M059J (cell line): ENCODE results near the gene OR5M8. TPM values are rescaled to one million over a fixed set of nuclear protein-coding genes. Genes with fewer than 3 reads are reported as not detected.

ENCODE experiments used
- DNase-seq: peaks from one replicate; pipeline ENCODE4 v3.0.0-alpha.2; 2012; ENCODE audit warnings: low read depth
- total RNA-seq: library from RNA; depleted of rRNA; stranded (reverse); fragments of >200 nt; shearing (Covaris generic); gene quantifications from 2 replicates; pipeline ENCODE4 v1.2.3, GENCODE V29; 2014; rRNA removed

The OR5M8 gene
- total RNA-seq = not detected in 2 replicates

- DNase-seq = no peak
These were observed at the start of gene OR5M8 for GRCh38 chr11:56491270-56491669. Gene OR5M8 (minus strand): TSS chr11:56491370. CDS start chr11:56491370, 0 bp downstream.

- DNase-seq = no peak
These were observed 42.0 kb upstream of the OR5M8 start for GRCh38 chr11:56533054-56533740.

- no peak for DNase-seq
These were observed 40.7 kb upstream of the OR5M8 start for GRCh38 chr11:56531856-56532255.

GRCh38 chr11:56522008-56522407 is 30.8 kb upstream of the OR5M8 start:
- DNase-seq = no peak

DNA sequence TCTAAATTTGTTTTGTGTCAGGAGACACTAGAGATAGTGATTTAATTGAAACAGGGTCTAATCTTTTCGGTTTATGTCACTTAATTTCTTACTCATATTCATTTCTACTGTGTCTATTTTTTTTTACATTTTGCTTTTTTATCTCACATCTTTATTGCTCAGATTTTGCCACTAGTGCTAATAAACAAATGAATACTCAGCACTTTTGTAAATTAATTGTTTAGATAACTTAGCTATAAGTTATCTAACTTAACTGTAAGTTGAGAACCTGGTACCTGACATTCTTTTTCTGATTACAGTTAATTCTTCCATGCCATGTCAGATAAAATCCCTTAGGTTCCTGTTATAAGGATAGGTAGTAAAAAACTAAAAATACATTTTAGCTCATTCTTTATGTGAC is 22.1 kb upstream of the OR5M8 start:
- DNase-seq = no peak

GRCh38 chr11:56509439-56509838 is 18.3 kb upstream of the OR5M8 start:
- DNase-seq = no peak

- DNase-seq = no peak
These were observed 5.8 kb upstream of the OR5M8 start for GRCh38 chr11:56497010-56497409.

- no peak for DNase-seq
These were observed 3.9 kb upstream of the OR5M8 start for GRCh38 chr11:56495117-56495516.

DNA sequence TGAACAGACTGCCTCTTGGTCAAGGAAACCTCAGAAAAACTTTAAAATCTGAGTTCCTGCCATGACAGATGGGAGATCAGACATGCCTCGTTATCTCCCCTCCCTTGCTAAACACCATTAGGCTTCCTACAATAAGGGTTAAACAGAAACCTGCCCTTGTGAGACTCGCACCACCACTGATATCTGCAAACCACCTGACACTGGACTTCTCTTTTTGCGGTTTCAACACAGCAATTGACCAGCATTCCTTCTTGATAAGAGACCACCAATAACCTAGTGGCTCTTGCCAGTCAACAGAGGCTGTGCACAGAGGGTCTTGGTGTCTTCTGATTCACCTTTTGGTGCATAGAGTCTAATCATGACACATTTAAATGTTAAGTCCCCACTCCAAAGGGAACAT is 4.4 kb downstream of the OR5M8 start:
- DNase-seq = no peak

- no peak for DNase-seq
These were observed 16.4 kb downstream of the OR5M8 start for GRCh38 chr11:56474729-56475235.

DNA sequence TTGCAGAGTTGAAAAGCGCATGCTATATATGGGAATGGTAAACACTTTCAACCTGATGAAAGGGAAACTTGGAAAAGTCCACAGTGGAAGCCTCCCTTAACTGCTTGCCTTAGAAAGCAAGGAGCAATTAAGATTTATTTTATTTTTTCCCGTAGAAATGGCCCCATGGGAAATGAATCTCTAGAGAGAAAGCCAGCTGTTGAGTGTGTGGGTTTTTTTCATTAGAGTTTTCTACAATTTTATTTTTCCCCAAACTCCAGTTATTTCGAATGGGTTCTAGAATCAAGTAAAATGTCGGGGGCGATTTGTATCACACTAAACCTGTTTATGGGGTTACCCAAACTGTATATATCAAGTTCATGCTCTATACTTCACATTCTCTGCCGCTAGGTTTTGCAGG is 17.9 kb downstream of the OR5M8 start, which contains the start of gene OR5M3:
TSS of gene OR5M3 (minus strand) at position 101 of the 400 bp plus-strand sequence. CDS start 2,855 bp downstream, outside the sequence.
- no peak for DNase-seq

GRCh38 chr11:56457076-56457475 is 34.1 kb downstream of the OR5M8 start:
- no peak for DNase-seq

GRCh38 chr11:56453521-56453920 is 37.6 kb downstream of the OR5M8 start:
- no peak for DNase-seq

Other genes starting within 250 kb of the OR5M8 start
- not detected in 2 replicates for gene OR5T3, start 239.1 kb downstream of the OR5M8 start, total RNA-seq
- gene OR5T1, start 217.2 kb downstream of the OR5M8 start, total RNA-seq = not detected in 2 replicates
- not detected in 2 replicates for gene OR8H1, start 199.1 kb downstream of the OR5M8 start, total RNA-seq
- not detected in 2 replicates for gene OR8K3, start 176.2 kb downstream of the OR5M8 start, total RNA-seq
- gene OR8K1, start 145.3 kb downstream of the OR5M8 start, total RNA-seq = not detected in 2 replicates
- gene OR8J1, start 137.1 kb downstream of the OR5M8 start, total RNA-seq = not detected in 2 replicates
- not detected in 2 replicates for gene OR8U1, start 115.7 kb downstream of the OR5M8 start, total RNA-seq
- gene OR5AL1, start 78.7 kb downstream of the OR5M8 start, total RNA-seq = not detected in 2 replicates
- not detected in 2 replicates for gene OR5M3, start 18.0 kb downstream of the OR5M8 start, total RNA-seq
- gene OR5M11, start 51.9 kb upstream of the OR5M8 start, total RNA-seq = not detected in 2 replicates
- gene OR5M10, start 86.4 kb upstream of the OR5M8 start, total RNA-seq = not detected in 2 replicates
- gene OR5M1, start 123.5 kb upstream of the OR5M8 start, total RNA-seq = not detected in 2 replicates
- not detected in 2 replicates for gene OR5AP2, start 151.1 kb upstream of the OR5M8 start, total RNA-seq
- not detected in 2 replicates for gene OR5AR1, start 172.3 kb upstream of the OR5M8 start, total RNA-seq
- gene OR9G1, start 207.7 kb upstream of the OR5M8 start, total RNA-seq = not detected in 2 replicates